Measurements from ENCODE around the gene CYBRD1. TPM values are rescaled to one million over a fixed set of nuclear protein-coding genes. Genes with fewer than 3 reads are reported as not detected.

Gene CYBRD1
- total and polyA plus RNA-seq, 2 donors (not counting 1 experiment from before 2014, with no cell fraction given), result 0.27 TPM; not detected in 1

GRCh38 chr2:171557363-171557762 lies 35.1 kb downstream of the CYBRD1 start:
- Histone ChIP-seq H3K9ac (ENCODE audit: low read length) (no peak overlapping the region), H3K36me3 (replicated peaks in 1 of 2; ENCODE audit: control extremely low read depth in 1 of 2, control insufficient read depth in 1 of 2, extremely low read depth in 1 of 2, insufficient read depth in 2 of 2, low read length in 1 of 2) (no peaks in the 10 kb centered on the region), H3K27ac (ENCODE audit: low read length in 2 of 2) (no peak overlapping the region), H2AFZ (ENCODE audit: insufficient read depth, low read depth, low read length, poor library complexity, severe bottlenecking) (no peak overlapping the region), H4K20me1 (ENCODE audit: control insufficient read depth, insufficient read depth, low read length, poor library complexity, severe bottlenecking) (no peaks in the 10 kb centered on the region), H3K4me1 (ENCODE audit: control insufficient read depth in 2 of 2, insufficient read depth in 2 of 2, low read length in 2 of 2) (no peaks in the 10 kb centered on the region), H3K4me2 (replicated peaks; ENCODE audit: low read depth, low read length, poor library complexity, severe bottlenecking) (no peak overlapping the region), H3K9me3 (ENCODE audit: control extremely low read depth in 1 of 3, control insufficient read depth in 2 of 3, insufficient read depth in 1 of 3, low read length in 2 of 3) (no peaks in the 10 kb centered on the region), H3K4me3 (ENCODE audit: control extremely low read depth in 1 of 5, extremely low read depth in 1 of 5, insufficient read depth in 1 of 5, low read depth in 2 of 5, low read length in 4 of 5) (no peak overlapping the region), H3K79me2 (ENCODE audit: control insufficient read depth, insufficient read depth, low read length) (no peaks in the 10 kb centered on the region), H3K27me3 (replicated peaks in 1 of 4; ENCODE audit: control extremely low read depth in 1 of 4, control insufficient read depth in 3 of 4, insufficient read depth in 4 of 4, low read length in 3 of 4) (no peaks in the 10 kb centered on the region)
- POLR2A ChIA-PET, result no interaction called here
- peaks cover 6% of the 10 kb centered on the region for H3K27me3 Mint-ChIP-seq
- DNase-seq (no peak), ATAC-seq (ENCODE audit: low read depth) (no peak)
- TF ChIP-seq EZH2 (IDR thresholded peaks at IDR 0.05; ENCODE audit: borderline replicate concordance, insufficient read depth, low read depth, low read length, poor library complexity, severe bottlenecking), result no peak
- no peak for TF ChIP-seq CTCF (IDR thresholded peaks at IDR 0.05)
- H3K4me3 Mint-ChIP-seq, result no peak overlapping the region
- intact Hi-C loops (cut with micrococcal nuclease), result no loop called here
- no peak overlapping the region for H3K27ac Mint-ChIP-seq
- CTCF ChIA-PET, result no interaction called here
- WGBS (ENCODE audit: insufficient coverage), result no CpG with 5 or more reads among the region's 4 CpGs
- H3K9me3 Mint-ChIP-seq (ENCODE audit: insufficient read depth), result no peaks in the 10 kb centered on the region
- no peaks in the 10 kb centered on the region for H3K4me1 Mint-ChIP-seq

- Histone ChIP-seq H3K27ac (ENCODE audit: low read length in 2 of 2) (no peak overlapping the region), H2AFZ (ENCODE audit: insufficient read depth, low read depth, low read length, poor library complexity, severe bottlenecking) (no peak overlapping the region), H3K9ac (ENCODE audit: low read length) (no peak overlapping the region), H3K27me3 (replicated peaks in 1 of 4; ENCODE audit: control extremely low read depth in 1 of 4, control insufficient read depth in 3 of 4, insufficient read depth in 4 of 4, low read length in 3 of 4) (no peaks in the 10 kb centered on the region), H3K79me2 (ENCODE audit: control insufficient read depth, insufficient read depth, low read length) (no peaks in the 10 kb centered on the region), H3K9me3 (ENCODE audit: control extremely low read depth in 1 of 3, control insufficient read depth in 2 of 3, insufficient read depth in 1 of 3, low read length in 2 of 3) (peaks cover 0 to 3% (median 0%) of the 10 kb centered on the region in 3 donors), H3K4me3 (ENCODE audit: control extremely low read depth in 1 of 5, extremely low read depth in 1 of 5, insufficient read depth in 1 of 5, low read depth in 2 of 5, low read length in 4 of 5) (no peak overlapping the region), H3K36me3 (replicated peaks in 1 of 2; ENCODE audit: control extremely low read depth in 1 of 2, control insufficient read depth in 1 of 2, extremely low read depth in 1 of 2, insufficient read depth in 2 of 2, low read length in 1 of 2) (no peaks in the 10 kb centered on the region), H3K4me2 (replicated peaks; ENCODE audit: low read depth, low read length, poor library complexity, severe bottlenecking) (no peak overlapping the region), H3K4me1 (ENCODE audit: control insufficient read depth in 2 of 2, insufficient read depth in 2 of 2, low read length in 2 of 2) (no peaks in the 10 kb centered on the region), H4K20me1 (ENCODE audit: control insufficient read depth, insufficient read depth, low read length, poor library complexity, severe bottlenecking) (no peaks in the 10 kb centered on the region)
- no peak overlapping the region for H3K4me3 Mint-ChIP-seq
- H3K9me3 Mint-ChIP-seq (ENCODE audit: insufficient read depth), result no peaks in the 10 kb centered on the region
- ChIA-PET CTCF (no interaction called here), POLR2A (no interaction called here)
- intact Hi-C loops (cut with micrococcal nuclease), result no loop called here
- H3K27me3 Mint-ChIP-seq, result peaks cover 6% of the 10 kb centered on the region
- ATAC-seq (ENCODE audit: low read depth), result no peak
- H3K27ac Mint-ChIP-seq, result no peak overlapping the region
- no peaks in the 10 kb centered on the region for H3K4me1 Mint-ChIP-seq
- TF ChIP-seq CTCF (IDR thresholded peaks at IDR 0.05), result no peak
- no peak for TF ChIP-seq EZH2 (IDR thresholded peaks at IDR 0.05; ENCODE audit: borderline replicate concordance, insufficient read depth, low read depth, low read length, poor library complexity, severe bottlenecking)
- no peak for DNase-seq
- WGBS (ENCODE audit: insufficient coverage), result no CpG with 5 or more reads among the region's 3 CpGs
Measured at GRCh38 chr2:171563301-171563700, 41.0 kb downstream of the CYBRD1 start.
